GM18519 (cell line): Measurements from ENCODE around the gene LASP1.
"Not testable (repeated sequence)": the region's sequence is repeated elsewhere in the genome, so short reads cannot be mapped to it uniquely, and the experiment has no call there.

Source experiments
- ATAC-seq: cut with Tn5 transposase; IDR thresholded peaks from one replicate; pipeline ENCODE4 v1.9.1; 2021; ENCODE audit warnings: mild to moderate bottlenecking, moderate library complexity; ENCODE audit not compliant: unreplicated experiment, low FRiP score

LASP1 gene

GRCh38 chr17:38905375-38905774 lies 35.5 kb downstream of the LASP1 start:
- no peak for ATAC-seq

- ATAC-seq: no peak
Observed at GRCh38 chr17:38906460-38907228, 36.8 kb downstream of the LASP1 start.

GRCh38 chr17:38907930-38908675 lies 38.2 kb downstream of the LASP1 start:
- no peak for ATAC-seq

GRCh38 chr17:38908676-38909181 lies 38.9 kb downstream of the LASP1 start:
- ATAC-seq: no peak

- ATAC-seq: no peak
Observed at GRCh38 chr17:38910325-38910724, 40.5 kb downstream of the LASP1 start.

- ATAC-seq: no peak
Observed at GRCh38 chr17:38911081-38911730, 41.3 kb downstream of the LASP1 start.

GRCh38 chr17:38911731-38912081 lies 41.8 kb downstream of the LASP1 start:
- ATAC-seq: not testable (repeated sequence)

- no peak for ATAC-seq
Observed at GRCh38 chr17:38912221-38912813, 42.5 kb downstream of the LASP1 start.

GRCh38 chr17:38914741-38915638 lies 45.1 kb downstream of the LASP1 start:
- no peak for ATAC-seq

- no peak for ATAC-seq
Observed at GRCh38 chr17:38915639-38915995, 45.8 kb downstream of the LASP1 start.

GRCh38 chr17:38916771-38917170 lies 46.9 kb downstream of the LASP1 start:
- no peak for ATAC-seq

- ATAC-seq: no peak
Observed at GRCh38 chr17:38917259-38917658, 47.4 kb downstream of the LASP1 start.

GRCh38 chr17:38918129-38918913 lies 48.5 kb downstream of the LASP1 start:
- ATAC-seq: no peak

- no peak for ATAC-seq
Observed at GRCh38 chr17:38918916-38919315, 49.1 kb downstream of the LASP1 start.

GRCh38 chr17:38919316-38920078 lies 49.6 kb downstream of the LASP1 start:
- ATAC-seq: no peak

GRCh38 chr17:38920374-38921291 lies 50.8 kb downstream of the LASP1 start:
- ATAC-seq: no peak

- ATAC-seq: no peak
Observed at GRCh38 chr17:38921756-38922411, 52.0 kb downstream of the LASP1 start.
